Uterus (tissue), 4 donors: Measurements from ENCODE around the gene SHC2. TPM values are rescaled to one million over a fixed set of nuclear protein-coding genes. Genes with fewer than 3 reads are reported as not detected.

Source experiments
- DNase-seq, 2 donors: peaks; one replicate each; pipeline ENCODE4 v3.0.0-alpha.2; 2019 to 2020
- H3K27ac ChIP-seq, 2 donors: fragments of 200-600 bp; sonication (generic); 1 replicate in 1 of 2; 2 replicates in 1 of 2; pipeline ENCODE4 v1.5.1; 2016 to 2018
- H3K27me3 ChIP-seq, 2 donors: fragments of 200-600 bp; sonication (generic); one replicate each; pipeline ENCODE4 v1.5.1; 2018 to 2019; ENCODE audit warnings: control low read depth in 1 of 2
- H3K36me3 ChIP-seq, 2 donors: fragments of 200-600 bp; sonication (generic); one replicate each; pipeline ENCODE4 v1.5.1; 2019; ENCODE audit warnings: control low read depth in 1 of 2
- H3K4me1 ChIP-seq, 2 donors: fragments of 200-600 bp; sonication (generic); one replicate each; pipeline ENCODE4 v1.5.1; 2018 to 2019; ENCODE audit warnings: control low read depth in 1 of 2
- H3K4me3 ChIP-seq, 2 donors: fragments of 200-600 bp; sonication (generic); 1 replicate in 1 of 2; 2 replicates in 1 of 2; pipeline ENCODE4 v1.5.1; 2018 to 2019; ENCODE audit warnings: mild to moderate bottlenecking in 1 of 2
- H3K9me3 ChIP-seq, 2 donors: fragments of 200-600 bp; sonication (generic); one replicate each; pipeline ENCODE4 v1.5.1; 2019; ENCODE audit warnings: control low read depth in 1 of 2
- CTCF ChIP-seq, 4 experiments: fragments of 200-600 bp in 2 of 4; fragments of 450-650 bp in 2 of 4; sonication (generic) in 2 of 4; IDR thresholded peaks; one replicate each; pipeline ENCODE4 v1.5.1; 2016 to 2019; ENCODE audit warnings: antibody characterized with exemption in 4 of 4, mild to moderate bottlenecking in 2 of 4, moderate library complexity in 1 of 4
- POLR2A ChIP-seq, 2 donors: fragments of 450-650 bp; IDR thresholded peaks; one replicate each; pipeline ENCODE4 v1.6.1; 2016; ENCODE audit warnings: antibody characterized with exemption in 2 of 2, mild to moderate bottlenecking in 1 of 2, moderate library complexity in 1 of 2
- intact Hi-C: fragments of 100-400 bp; cut with DNase I; formaldehyde crosslinking; loops from one replicate; pipeline ENCODE4 v1.15.1; 2023; ENCODE audit warnings: low total_unique reads
- total RNA-seq, 4 donors: library from RNA; depleted of rRNA in 3 of 4; stranded (reverse); fragments of >200 nt in 3 of 4; gene quantifications; one replicate each; pipeline versions ENCODE4 v1.1.0 to v1.2.4, GENCODE V29; 2014 to 2023
- donor health status: DM: yes; HTN: yes; CAD: no.

The SHC2 gene
- total RNA-seq, 4 donors from 2014 or later: 2.9 to 43.6 (median 8.4) TPM

GRCh38 chr19:494171-495080, 33.6 kb upstream of the SHC2 start:
- peaks cover 12 to 24% of the 10 kb centered on the region in 2 donors for H3K27me3 ChIP-seq
- H3K27ac ChIP-seq: no peak overlapping the region
- H3K4me1 ChIP-seq: no peaks in the 10 kb centered on the region
- no peaks in the 10 kb centered on the region for H3K36me3 ChIP-seq
- intact Hi-C loops: no loop called here
- DNase-seq: no peak
- no peak overlapping the region for H3K4me3 ChIP-seq
- no peaks in the 10 kb centered on the region for H3K9me3 ChIP-seq
- TF ChIP-seq CTCF (IDR thresholded peaks at IDR 0.05) (no peak), POLR2A (IDR thresholded peaks at IDR 0.05) (no peak)

GRCh38 chr19:493391-494170, 32.7 kb upstream of the SHC2 start:
- TF ChIP-seq CTCF (IDR thresholded peaks at IDR 0.05): no peak
- no peak for TF ChIP-seq POLR2A (IDR thresholded peaks at IDR 0.05)
- Histone ChIP-seq H3K27ac (no peak overlapping the region), H3K36me3 (no peaks in the 10 kb centered on the region), H3K4me1 (no peaks in the 10 kb centered on the region), H3K27me3 (peaks cover 12 to 16% of the 10 kb centered on the region in 2 donors), H3K9me3 (no peaks in the 10 kb centered on the region), H3K4me3 (no peak overlapping the region)
- DNase-seq: no peak
- intact Hi-C loops: no loop called here

- Histone ChIP-seq H3K36me3 (no peaks in the 10 kb centered on the region), H3K4me3 (no peak overlapping the region), H3K27ac (no peak overlapping the region), H3K27me3 (peaks cover 5 to 6% of the 10 kb centered on the region in 2 donors), H3K9me3 (no peaks in the 10 kb centered on the region), H3K4me1 (no peaks in the 10 kb centered on the region)
- TF ChIP-seq CTCF (IDR thresholded peaks at IDR 0.05) (no peak), POLR2A (IDR thresholded peaks at IDR 0.05) (no peak)
- DNase-seq: no peak
- intact Hi-C loops: no loop called here
Observed at GRCh38 chr19:492091-492531, 31.3 kb upstream of the SHC2 start.

GRCh38 chr19:491146-491741, 30.4 kb upstream of the SHC2 start:
- H3K4me3 ChIP-seq: no peak overlapping the region
- H3K27ac ChIP-seq: no peak overlapping the region
- DNase-seq: no peak
- TF ChIP-seq CTCF (IDR thresholded peaks at IDR 0.05) (no peak), POLR2A (IDR thresholded peaks at IDR 0.05) (no peak)
- no peaks in the 10 kb centered on the region for H3K9me3 ChIP-seq
- H3K36me3 ChIP-seq: no peaks in the 10 kb centered on the region
- peaks cover 4% of the 10 kb centered on the region in 2 donors for H3K27me3 ChIP-seq
- intact Hi-C loops: no loop called here
- H3K4me1 ChIP-seq: no peaks in the 10 kb centered on the region
